ENCODE measurements around the gene DEDD.

DNA sequence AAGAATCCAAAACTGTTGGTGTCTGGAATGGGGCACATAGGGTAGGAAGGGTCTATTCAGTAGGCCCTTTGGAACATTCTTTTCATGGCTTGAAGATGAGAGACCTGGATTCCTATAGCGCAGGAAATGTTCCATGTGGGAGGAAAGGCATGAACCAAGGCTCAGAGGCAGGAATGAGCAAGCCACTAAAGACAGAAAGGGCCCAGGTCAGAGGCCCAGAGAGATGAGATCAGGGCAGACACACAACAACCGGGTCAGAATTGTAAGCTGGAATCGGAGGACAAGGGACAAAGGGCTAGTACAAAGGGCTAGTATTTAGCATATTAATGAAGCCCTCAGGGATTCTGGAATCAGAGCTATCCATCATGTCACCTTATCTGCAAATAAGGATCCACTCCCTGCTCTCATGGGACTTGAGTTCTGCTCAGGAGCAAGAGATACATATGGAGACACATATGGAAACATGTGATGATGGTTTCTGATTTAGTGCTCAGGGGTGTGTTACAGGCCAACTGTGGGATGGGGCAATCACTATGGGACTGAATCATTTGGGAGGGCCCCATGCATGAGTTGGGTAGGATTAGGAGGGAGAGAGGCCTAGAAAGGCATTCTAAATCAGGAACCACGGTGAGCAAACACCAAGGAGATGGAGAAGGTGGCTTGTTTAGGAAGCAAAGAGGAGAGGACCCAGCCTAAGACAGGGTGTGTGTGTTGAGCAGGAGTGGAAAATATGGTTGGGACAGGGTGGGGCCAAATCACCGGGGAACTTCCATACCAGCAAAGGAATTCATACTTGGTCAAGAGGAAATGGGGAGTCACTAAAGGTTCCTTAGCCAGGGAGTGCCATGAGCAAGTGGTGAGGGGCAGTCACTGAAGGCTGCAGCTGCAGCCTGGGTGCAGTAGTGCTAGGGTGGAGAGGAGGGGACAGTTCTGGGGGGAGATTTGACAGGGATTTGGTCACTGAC lies 51.7 kb downstream of the DEDD start:
- TF ChIP-seq, protein P1, sequence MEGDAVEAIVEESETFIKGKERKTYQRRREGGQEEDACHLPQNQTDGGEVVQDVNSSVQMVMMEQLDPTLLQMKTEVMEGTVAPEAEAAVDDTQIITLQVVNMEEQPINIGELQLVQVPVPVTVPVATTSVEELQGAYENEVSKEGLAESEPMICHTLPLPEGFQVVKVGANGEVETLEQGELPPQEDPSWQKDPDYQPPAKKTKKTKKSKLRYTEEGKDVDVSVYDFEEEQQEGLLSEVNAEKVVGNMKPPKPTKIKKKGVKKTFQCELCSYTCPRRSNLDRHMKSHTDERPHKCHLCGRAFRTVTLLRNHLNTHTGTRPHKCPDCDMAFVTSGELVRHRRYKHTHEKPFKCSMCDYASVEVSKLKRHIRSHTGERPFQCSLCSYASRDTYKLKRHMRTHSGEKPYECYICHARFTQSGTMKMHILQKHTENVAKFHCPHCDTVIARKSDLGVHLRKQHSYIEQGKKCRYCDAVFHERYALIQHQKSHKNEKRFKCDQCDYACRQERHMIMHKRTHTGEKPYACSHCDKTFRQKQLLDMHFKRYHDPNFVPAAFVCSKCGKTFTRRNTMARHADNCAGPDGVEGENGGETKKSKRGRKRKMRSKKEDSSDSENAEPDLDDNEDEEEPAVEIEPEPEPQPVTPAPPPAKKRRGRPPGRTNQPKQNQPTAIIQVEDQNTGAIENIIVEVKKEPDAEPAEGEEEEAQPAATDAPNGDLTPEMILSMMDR (conservative IDR thresholded peaks at IDR 0.05 in 1 of 2, IDR thresholded peaks at IDR 0.05 in 1 of 2; ENCODE audit: low read depth in 1 of 2, low read length in 2 of 2) = no peak
- TF ChIP-seq EZH2 (IDR thresholded peaks at IDR 0.05; ENCODE audit: low read length, missing control alignments) = no peak
